Erythroblast (primary cell): Measurements from ENCODE around the gene GOLGA6C.
"Not testable (repeated sequence)": the region's sequence is repeated elsewhere in the genome, so short reads cannot be mapped to it uniquely, and the experiment has no call there.

Experiments used
- GATA1 ChIP-seq: IDR thresholded peaks from 2 replicates; pipeline ENCODE4 v1.6.1; 2011; ENCODE audit warnings: low read depth, mild to moderate bottlenecking, control low read depth, low read length, moderate library complexity
- POLR2A ChIP-seq: IDR thresholded peaks from 2 replicates; pipeline ENCODE4 v1.6.1; 2011; ENCODE audit warnings: mild to moderate bottlenecking, low read length

GRCh38 chr15:75259873-75260272 lies 1.7 kb downstream of the GOLGA6C start:
- TF ChIP-seq POLR2A, GATA1: not testable (repeated sequence)
